ENCODE results near the gene GTF2A1.

The GTF2A1 gene

GRCh38 chr14:81132468-81132867 lies 88.3 kb downstream of the GTF2A1 start:
- no peak for DNase-seq

DNA sequence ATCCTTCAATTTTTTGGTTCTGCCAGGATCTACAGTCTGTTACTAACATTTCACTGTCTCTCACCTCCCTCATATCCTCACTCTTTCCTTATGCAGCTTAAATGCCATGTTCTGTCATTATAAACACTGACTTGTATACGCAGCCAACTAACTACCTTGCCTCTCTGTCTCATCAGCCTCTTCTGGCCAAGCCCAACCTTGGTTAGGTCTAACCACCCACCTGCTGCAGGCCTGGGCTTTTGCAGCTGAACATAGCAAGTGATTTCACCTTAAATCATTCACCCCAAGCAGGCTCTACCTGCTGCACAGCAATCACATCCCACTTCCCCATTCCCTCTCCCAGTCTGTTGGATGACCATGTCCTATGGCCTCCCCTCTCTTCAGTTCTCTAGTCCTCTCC lies 91.5 kb downstream of the GTF2A1 start:
- DNase-seq, result no peak

GRCh38 chr14:81127785-81128184 lies 93.0 kb downstream of the GTF2A1 start:
- no peak for DNase-seq

DNA sequence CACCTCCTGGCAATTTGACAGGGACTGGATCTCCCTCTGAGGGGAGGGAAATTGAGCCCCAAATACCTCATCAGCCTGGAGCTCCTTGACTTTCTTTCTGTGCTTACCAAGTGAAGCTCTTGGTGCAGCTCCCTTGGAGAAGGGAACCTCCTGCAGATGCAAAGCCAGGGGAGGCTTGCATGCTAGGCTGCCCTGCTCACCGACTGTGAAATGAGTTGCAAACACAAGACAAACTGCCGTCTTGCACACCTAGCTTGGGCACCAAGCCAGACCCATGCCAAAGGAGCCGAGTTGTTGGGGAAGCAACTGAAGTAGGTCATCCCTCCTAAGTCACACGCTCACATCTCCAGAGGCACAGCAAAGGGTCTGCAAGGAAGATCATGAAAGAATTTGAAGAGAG lies 95.2 kb downstream of the GTF2A1 start:
- DNase-seq, result no peak
